HL-60/S4 treated with phorbol 12-myristate 13-acetate at 8.2 ng/mL for 4 days and 3 days (cell line): ENCODE results near the gene PLPPR5.

Experiments used
- in situ Hi-C: fragments of 300-500 bp; cut with MboI; formaldehyde crosslinking; loops from 2 replicates; pipeline ENCODE4 v1.15.0; 2022; ENCODE audit warnings: low sequenced_read_pairs

Gene PLPPR5

GRCh38 chr1:98860329-98860728 lies 144.3 kb downstream of the PLPPR5 start:
- in situ Hi-C loops, result no loop called here

- in situ Hi-C loops, result no loop called here
Measured at GRCh38 chr1:98854137-98854536, 150.5 kb downstream of the PLPPR5 start.

GRCh38 chr1:98849969-98850636 lies 154.6 kb downstream of the PLPPR5 start:
- in situ Hi-C loops, result no loop called here

GRCh38 chr1:98842241-98842640 lies 162.4 kb downstream of the PLPPR5 start:
- in situ Hi-C loops, result no loop called here
